SU-DHL-6 (cell line): ENCODE results near the gene NOC2L.

Source experiments
- CTCF ChIP-seq: fragments of 200-600 bp; sonication (generic); IDR thresholded peaks from one replicate; pipeline ENCODE4 v1.5.1; 2017; ENCODE audit warnings: antibody characterized with exemption, mild to moderate bottlenecking, low read length, moderate library complexity; ENCODE audit not compliant: insufficient read depth, poor library complexity, severe bottlenecking
- EZH2phosphoT487 ChIP-seq: fragments of 200-600 bp; sonication (generic), shearing (Covaris generic); conservative IDR thresholded peaks from 2 replicates; pipeline ENCODE4 v1.6.1; 2018; ENCODE audit warnings: mild to moderate bottlenecking, antibody characterized with exemption, low read length, moderate library complexity, mixed read lengths

GRCh38 chr1:965526-966134 lies 6.6 kb upstream of the NOC2L start:
- TF ChIP-seq CTCF (no peak), EZH2phosphoT487 (no peak)
